Measurements from ENCODE around the gene TCEA2. TPM values are rescaled to one million over a fixed set of nuclear protein-coding genes. Genes with fewer than 3 reads are reported as not detected.

The TCEA2 gene
- polyA plus RNA-seq, 3 donors = 15.7 to 24.3 (median 16.0) TPM

- H3K27ac ChIP-seq (ENCODE audit: low read depth in 1 of 2, low read length in 2 of 2) = no peak overlapping the region
- H3K27me3 Mint-ChIP-seq (ENCODE audit: low read depth in 3 of 3) = peaks cover 0 to 27% (median 12%) of the 10 kb centered on the region in 3 donors
- peak overlapping the region in 1 of 7 donors; percentile 57 for H3K27ac Mint-ChIP-seq
- no peak overlapping the region for H2AFZ ChIP-seq (ENCODE audit: insufficient read depth, low read depth, low read length, poor library complexity, severe bottlenecking)
- no peaks in the 10 kb centered on the region for H3K9me3 ChIP-seq (replicated peaks in 1 of 2; ENCODE audit: control insufficient read depth in 1 of 2, insufficient read depth in 1 of 2, low read length in 2 of 2)
- no peak overlapping the region for H3K4me3 ChIP-seq (replicated peaks in 1 of 3; ENCODE audit: low read depth in 2 of 3, low read length in 3 of 3)
- H3K36me3 Mint-ChIP-seq = peaks cover 6 to 11% of the 10 kb centered on the region in 2 donors
- peaks cover 48% of the 10 kb centered on the region for H3K4me1 Mint-ChIP-seq
- peaks cover 4% of the 10 kb centered on the region for H3K79me2 ChIP-seq (ENCODE audit: insufficient read depth, low read length)
- H3K9me3 Mint-ChIP-seq = peaks cover 0 to 2% (median 0%) of the 10 kb centered on the region in 7 donors
- no peaks in the 10 kb centered on the region for H3K27me3 ChIP-seq (ENCODE audit: control insufficient read depth in 2 of 2, insufficient read depth in 2 of 2, low read length in 2 of 2)
- peaks cover 8 to 11% of the 10 kb centered on the region in 2 donors for H3K36me3 ChIP-seq (replicated peaks in 1 of 2; ENCODE audit: control insufficient read depth in 1 of 2, insufficient read depth in 2 of 2, low read length in 2 of 2)
- no peak overlapping the region for H3K9ac ChIP-seq (ENCODE audit: insufficient read depth, low read length, poor library complexity, severe bottlenecking)
- no peak for TF ChIP-seq CTCF (IDR thresholded peaks at IDR 0.05)
- peaks cover 25 to 44% of the 10 kb centered on the region in 2 donors for H3K4me1 ChIP-seq (ENCODE audit: control insufficient read depth in 1 of 2, insufficient read depth in 2 of 2, low read length in 2 of 2)
- peaks cover 50% of the 10 kb centered on the region for H4K20me1 ChIP-seq (ENCODE audit: insufficient read depth, low read length)
- no peak overlapping the region for H3K4me2 ChIP-seq (replicated peaks; ENCODE audit: extremely low read depth, low read length, poor library complexity, severe bottlenecking)
- WGBS (ENCODE audit: insufficient coverage) = 76% methylated on average over 8 of the region's 12 CpGs
- no peak overlapping the region for H3K4me3 Mint-ChIP-seq
- intact Hi-C loops (cut with micrococcal nuclease) = loop anchor here in 1 of 2 donors (10.0 kb wide), 1 partner anchor 543 kb away; the partner anchor contains the start of gene PPDPF
- DNase-seq = no peak
Measured at GRCh38 chr20:64067733-64068307, 4.8 kb downstream of the TCEA2 start.

GRCh38 chr20:64068386-64069208 lies 5.6 kb downstream of the TCEA2 start:
- Histone ChIP-seq H3K79me2 (ENCODE audit: insufficient read depth, low read length) (peaks cover 7% of the 10 kb centered on the region), H3K9me3 (replicated peaks in 1 of 2; ENCODE audit: control insufficient read depth in 1 of 2, insufficient read depth in 1 of 2, low read length in 2 of 2) (no peaks in the 10 kb centered on the region), H3K9ac (ENCODE audit: insufficient read depth, low read length, poor library complexity, severe bottlenecking) (no peak overlapping the region), H3K4me2 (replicated peaks; ENCODE audit: extremely low read depth, low read length, poor library complexity, severe bottlenecking) (no peak overlapping the region), H3K4me3 (replicated peaks in 1 of 3; ENCODE audit: low read depth in 2 of 3, low read length in 3 of 3) (no peak overlapping the region), H3K27ac (ENCODE audit: low read depth in 1 of 2, low read length in 2 of 2) (no peak overlapping the region), H3K27me3 (ENCODE audit: control insufficient read depth in 2 of 2, insufficient read depth in 2 of 2, low read length in 2 of 2) (no peaks in the 10 kb centered on the region), H4K20me1 (ENCODE audit: insufficient read depth, low read length) (peaks cover 58% of the 10 kb centered on the region), H3K36me3 (replicated peaks in 1 of 2; ENCODE audit: control insufficient read depth in 1 of 2, insufficient read depth in 2 of 2, low read length in 2 of 2) (peaks cover 16 to 18% of the 10 kb centered on the region in 2 donors), H2AFZ (ENCODE audit: insufficient read depth, low read depth, low read length, poor library complexity, severe bottlenecking) (no peak overlapping the region), H3K4me1 (ENCODE audit: control insufficient read depth in 1 of 2, insufficient read depth in 2 of 2, low read length in 2 of 2) (peaks cover 22 to 40% of the 10 kb centered on the region in 2 donors)
- no peak for TF ChIP-seq CTCF (IDR thresholded peaks at IDR 0.05)
- Mint-ChIP-seq H3K4me3 (no peak overlapping the region), H3K4me1 (peaks cover 46% of the 10 kb centered on the region), H3K27me3 (ENCODE audit: low read depth in 3 of 3) (peaks cover 0 to 26% (median 12%) of the 10 kb centered on the region in 3 donors), H3K9me3 (peaks cover 0 to 2% (median 0%) of the 10 kb centered on the region in 7 donors), H3K27ac (peak overlapping the region in 1 of 7 donors; percentile 66), H3K36me3 (peaks cover 10 to 18% of the 10 kb centered on the region in 2 donors)
- intact Hi-C loops (cut with micrococcal nuclease) = loop anchor here in 1 of 2 donors (10.0 kb wide), 1 partner anchor 544 kb away; the partner anchor contains the start of gene PPDPF
- 65% methylated on average over 7 of the region's 12 CpGs for WGBS (ENCODE audit: insufficient coverage)
- no peak for DNase-seq

Data from CD14-positive monocyte (primary cell).